Esophagus muscularis mucosa (tissue), 2 donors: Measurements from ENCODE around the gene TOGARAM2.

Experiments
- POLR2A ChIP-seq: fragments of 450-650 bp; IDR thresholded peaks from one replicate; pipeline ENCODE4 v1.6.1; 2017; ENCODE audit warnings: antibody characterized with exemption, moderate library complexity, mild to moderate bottlenecking, low read depth
- POLR2AphosphoS5 ChIP-seq, 2 donors: sonication (generic); formaldehyde crosslinking; IDR thresholded peaks; one replicate each; pipeline ENCODE4 v1.6.1; 2017; ENCODE audit warnings: antibody characterized with exemption in 2 of 2

DNA sequence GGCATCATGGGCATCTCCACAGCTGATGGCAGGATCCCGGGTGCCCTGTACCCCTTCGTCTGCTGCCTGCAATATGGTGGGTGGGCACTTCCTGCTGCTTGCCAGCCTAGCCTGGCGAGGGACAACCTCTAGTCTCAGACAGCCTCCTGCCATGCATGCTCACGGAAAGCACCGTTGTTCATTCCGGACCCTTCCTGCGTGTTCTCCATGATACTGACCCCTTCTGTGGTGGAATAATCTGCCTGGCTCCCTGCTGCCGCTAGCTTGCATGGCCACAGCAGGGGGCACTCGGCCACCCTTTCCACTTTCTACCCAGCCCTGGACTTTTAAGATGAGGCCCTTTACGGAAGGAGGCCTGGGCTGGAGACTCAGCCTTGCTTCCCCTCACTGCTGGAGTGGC lies 81.3 kb downstream of the TOGARAM2 start:
- TF ChIP-seq POLR2AphosphoS5 (IDR thresholded peaks at IDR 0.05), result no peak
- TF ChIP-seq POLR2A, result no peak
